HG03025 (cell line): Measurements from ENCODE around the gene VPS26B.
"Not testable (repeated sequence)": the region's sequence is repeated elsewhere in the genome, so short reads cannot be mapped to it uniquely, and the experiment has no call there.

ENCODE experiments used
- ATAC-seq: cut with Tn5 transposase; IDR thresholded peaks from one replicate; pipeline ENCODE4 v1.9.1; 2021; ENCODE audit warnings: mild to moderate bottlenecking, moderate library complexity; ENCODE audit not compliant: unreplicated experiment, low FRiP score

The VPS26B gene

DNA sequence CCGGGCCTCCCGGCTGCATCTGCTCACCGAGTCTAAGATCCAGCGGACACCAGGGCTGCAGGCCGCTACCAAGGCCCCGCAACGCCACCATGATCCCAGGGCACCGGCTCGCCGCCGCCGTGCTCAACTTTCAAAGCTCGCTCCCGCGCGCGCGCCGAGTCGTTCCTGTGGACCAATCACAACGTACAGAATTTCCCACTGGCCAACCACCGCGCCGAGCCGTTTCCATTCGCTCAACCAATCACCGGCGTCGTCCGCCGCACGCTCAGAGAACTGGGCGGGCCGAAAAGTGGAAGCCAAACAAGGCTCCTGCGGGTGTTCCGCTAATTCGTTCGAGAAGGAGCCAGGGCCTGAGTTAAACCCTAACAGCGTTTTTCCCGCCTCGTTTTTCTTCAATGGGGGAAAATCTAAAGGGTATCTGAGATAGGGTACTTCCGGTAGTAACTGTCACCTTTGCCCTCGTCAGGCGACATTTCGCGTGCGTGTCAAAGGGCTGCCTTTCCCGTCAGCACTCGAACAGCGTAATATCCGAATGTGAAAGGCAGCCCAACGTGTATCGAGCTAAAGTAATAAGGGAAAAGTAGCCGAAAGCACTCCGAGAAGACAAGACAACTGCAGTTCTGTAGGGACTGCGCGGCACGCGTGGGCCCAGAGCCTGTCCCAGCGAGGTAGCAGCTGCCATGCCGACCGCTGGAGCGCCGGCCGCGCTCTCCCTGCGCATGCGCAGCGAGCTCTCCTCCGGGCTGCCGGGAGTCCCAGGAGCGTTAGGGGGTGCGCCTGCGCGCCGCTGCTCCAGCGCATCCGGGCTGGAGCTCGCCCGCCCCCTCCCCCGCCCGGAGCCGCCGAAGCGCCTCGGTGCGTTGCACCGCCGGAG, at the start of gene VPS26B, which contains the start of gene NCAPD3:
TSS of gene VPS26B (plus strand) at position 836 of the 874 bp plus-strand sequence. CDS start 452 bp downstream, outside the sequence.
TSS of gene NCAPD3 (minus strand) at position 132 of the 874 bp plus-strand sequence. CDS start at position 91, 41 bp downstream.
- ATAC-seq = peak; percentile 78

DNA sequence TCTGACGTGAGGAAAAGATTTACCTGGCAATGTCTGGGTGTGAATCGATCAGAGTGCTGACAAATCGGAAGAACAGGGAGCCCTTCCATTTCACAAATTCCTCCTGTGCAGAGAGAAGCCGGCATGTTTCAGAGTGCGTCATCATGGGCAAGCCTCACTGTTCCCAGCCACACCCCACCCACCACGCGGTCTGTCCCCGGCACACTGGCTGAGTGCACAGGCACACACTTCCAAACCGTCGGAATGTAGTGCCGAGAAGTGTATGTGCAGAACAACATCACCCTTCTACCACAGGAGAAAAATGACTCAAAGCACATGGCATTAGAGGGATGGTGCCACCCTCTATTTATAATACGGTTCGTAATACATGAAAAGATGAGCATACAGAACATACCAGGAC, 48.2 kb upstream of the VPS26B start:
- ATAC-seq = no peak

DNA sequence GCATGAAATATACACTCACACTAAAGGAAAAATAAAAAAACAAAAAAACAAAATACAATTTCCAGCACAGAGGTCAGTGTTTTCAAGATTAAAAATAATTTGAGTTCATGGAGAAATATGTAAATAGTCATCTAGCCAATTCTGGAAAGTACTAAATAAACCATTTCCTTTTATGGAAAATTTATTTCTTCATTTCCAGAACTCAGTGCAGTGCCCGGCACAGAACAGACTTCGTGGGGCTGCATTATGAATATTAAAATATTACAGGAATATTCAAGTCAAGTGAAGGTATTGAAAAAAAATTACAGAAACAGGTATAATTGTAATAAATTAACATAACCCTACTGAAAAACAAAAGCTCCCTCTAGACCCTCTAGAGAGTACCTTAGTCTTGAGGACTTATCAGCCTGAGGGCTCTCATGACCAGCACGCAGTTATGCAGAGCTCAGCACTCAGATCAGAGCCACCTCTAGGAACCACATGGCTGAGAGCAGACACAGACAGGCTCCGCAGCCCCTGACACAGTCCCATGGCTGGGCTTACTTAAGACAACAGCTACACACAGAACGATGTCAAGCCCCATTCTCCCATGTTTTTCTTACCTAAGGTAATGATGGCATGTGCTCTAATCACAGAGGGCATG, 46.3 kb upstream of the VPS26B start:
- ATAC-seq = no peak

DNA sequence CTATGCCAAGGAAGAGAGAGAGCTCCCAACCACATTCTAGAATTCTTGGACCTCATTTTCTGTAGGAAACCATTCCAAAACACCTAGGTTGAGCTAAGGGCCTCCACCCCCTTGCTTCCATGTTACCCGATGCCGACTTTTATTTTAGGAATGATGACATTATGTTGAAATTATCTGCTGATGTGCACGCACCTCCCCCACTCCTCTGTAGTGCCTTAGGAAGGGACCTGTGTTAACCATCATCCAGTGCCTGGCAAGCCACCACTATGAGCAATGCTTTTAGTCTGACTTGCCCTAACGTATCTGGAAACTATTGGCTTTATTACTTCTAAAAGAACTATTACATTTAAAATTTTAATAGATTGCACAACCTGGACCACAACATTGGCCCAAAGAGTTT, 42.8 kb upstream of the VPS26B start:
- no peak for ATAC-seq

DNA sequence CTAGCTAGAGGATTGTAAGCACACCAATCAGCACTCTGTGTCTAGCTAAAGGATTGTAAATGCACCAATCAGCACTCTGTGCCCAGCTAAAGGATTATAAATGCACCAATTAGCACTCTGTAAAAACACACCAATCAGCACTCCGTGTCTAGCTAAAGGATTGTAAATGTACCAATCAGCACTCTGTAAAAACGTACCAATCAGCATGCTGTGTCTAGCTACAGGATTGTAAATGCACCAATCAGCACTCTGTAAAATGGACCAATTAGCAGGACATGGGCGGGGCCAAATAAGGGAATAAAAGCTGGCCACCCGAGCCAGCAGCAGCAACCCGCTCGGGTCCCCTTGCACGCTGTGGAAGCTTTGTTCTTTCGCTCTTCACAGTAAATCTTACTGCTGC, 36.4 kb upstream of the VPS26B start:
- ATAC-seq = not testable (repeated sequence)

DNA sequence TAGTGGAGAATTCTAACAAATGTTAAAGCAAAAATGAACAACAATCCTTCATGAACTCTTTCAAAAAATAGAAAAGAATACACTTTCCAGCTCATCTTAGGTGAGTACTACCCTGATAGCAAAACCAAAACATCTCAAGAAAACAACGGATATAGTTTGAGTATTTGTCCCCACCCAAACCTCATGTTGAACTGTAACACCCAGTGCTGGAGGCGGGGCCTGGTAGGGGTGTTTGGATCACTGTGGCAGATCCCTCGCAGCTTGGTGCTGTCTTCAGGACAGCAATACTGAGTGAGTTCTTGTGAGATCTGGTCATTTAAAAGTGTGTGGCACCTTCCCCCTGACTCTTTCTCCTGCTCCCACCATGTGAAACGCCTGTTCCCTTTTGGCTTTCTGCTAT, 27.7 kb upstream of the VPS26B start:
- ATAC-seq = no peak

DNA sequence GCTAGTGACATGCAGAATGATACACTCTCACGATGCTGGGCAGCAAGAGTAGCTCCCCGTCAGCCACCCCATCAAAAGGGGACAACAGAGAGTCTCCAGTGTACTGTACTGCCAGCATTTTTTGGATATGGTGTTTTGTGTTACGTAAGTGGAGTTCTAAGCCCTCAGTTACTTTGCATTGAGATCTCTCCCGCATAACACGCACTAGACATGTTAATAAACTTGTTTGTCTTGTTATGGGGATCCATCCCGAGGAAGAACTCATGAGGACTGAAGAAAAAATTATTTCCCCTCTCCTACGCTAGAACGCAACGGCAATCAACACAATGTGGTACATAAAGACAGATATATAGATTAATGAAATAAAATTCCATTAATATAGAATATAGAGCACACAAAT, 24.9 kb upstream of the VPS26B start:
- no peak for ATAC-seq

DNA sequence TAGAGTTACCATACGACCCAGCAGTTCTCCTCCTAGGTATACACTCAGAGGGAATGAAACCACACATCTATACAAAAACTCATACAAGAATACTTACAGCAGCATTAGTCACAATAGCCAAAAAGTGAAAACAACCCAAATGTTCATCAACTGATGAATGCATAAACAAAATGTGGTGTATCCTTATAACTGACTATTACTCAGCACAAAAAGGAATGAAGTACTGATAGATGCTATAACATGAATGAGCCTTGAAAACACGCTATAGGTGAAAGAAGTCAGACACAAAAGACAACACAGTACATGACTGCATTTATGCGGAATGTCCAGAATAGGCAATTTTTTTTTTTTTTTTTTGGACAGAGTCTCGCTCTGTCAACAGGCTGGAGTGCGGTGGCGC, 23.8 kb upstream of the VPS26B start:
- ATAC-seq = no peak

DNA sequence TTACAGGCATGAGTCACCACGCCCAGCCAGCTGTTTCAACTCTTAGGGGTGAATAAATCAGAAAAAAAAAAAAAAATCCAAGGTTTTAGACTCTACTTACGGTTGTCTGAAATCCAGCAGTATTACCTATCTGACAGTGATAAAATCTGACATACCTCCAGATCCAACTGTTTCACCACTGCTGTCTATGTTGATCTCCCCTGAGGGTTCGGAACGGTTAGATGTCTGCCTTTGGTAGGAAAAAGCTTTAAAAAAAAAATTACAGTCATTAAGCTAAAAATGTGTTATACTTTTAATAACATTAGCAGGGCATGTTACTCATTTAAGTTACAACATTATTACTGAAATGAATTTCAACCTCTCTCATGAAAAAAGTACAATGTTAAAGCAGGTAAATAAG, 21.8 kb upstream of the VPS26B start:
- no peak for ATAC-seq

DNA sequence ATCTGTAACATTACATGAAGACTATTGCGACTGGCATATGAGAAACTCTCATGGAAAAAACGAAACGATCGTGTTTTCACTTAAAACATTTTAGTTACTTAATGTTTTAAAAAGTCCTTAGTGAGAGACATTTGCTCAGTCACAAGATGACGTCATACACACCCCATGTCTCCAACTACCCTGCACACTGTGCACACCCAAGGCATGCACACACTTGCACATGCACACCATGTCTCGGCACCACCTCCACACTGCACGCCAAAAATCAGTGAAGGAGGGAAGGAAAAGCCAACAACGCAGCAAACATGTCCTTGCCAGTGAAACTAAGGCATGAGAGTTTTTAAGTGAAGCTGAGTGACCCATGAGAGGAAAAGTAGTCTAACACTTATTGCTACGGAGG, 18.7 kb upstream of the VPS26B start:
- no peak for ATAC-seq

DNA sequence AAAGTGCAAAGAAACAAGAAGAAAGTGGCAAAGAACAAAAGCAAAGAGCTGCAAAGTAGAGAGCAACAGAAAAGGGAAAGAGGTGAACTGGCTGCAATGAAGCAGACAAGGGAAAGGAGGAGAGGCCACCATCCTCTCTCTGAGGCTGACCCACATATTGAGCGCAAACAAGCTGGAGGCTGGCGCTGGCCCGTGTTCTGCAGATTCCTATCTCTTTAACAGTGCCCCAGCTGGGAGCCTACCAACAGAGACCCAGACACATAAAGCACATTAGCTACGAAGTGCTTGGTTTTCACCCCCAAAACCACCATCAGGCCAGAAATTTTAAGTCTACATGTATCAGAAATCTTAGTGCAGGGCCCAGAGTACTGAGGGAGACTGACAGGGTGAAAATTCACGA, 18.3 kb upstream of the VPS26B start:
- ATAC-seq = no peak

DNA sequence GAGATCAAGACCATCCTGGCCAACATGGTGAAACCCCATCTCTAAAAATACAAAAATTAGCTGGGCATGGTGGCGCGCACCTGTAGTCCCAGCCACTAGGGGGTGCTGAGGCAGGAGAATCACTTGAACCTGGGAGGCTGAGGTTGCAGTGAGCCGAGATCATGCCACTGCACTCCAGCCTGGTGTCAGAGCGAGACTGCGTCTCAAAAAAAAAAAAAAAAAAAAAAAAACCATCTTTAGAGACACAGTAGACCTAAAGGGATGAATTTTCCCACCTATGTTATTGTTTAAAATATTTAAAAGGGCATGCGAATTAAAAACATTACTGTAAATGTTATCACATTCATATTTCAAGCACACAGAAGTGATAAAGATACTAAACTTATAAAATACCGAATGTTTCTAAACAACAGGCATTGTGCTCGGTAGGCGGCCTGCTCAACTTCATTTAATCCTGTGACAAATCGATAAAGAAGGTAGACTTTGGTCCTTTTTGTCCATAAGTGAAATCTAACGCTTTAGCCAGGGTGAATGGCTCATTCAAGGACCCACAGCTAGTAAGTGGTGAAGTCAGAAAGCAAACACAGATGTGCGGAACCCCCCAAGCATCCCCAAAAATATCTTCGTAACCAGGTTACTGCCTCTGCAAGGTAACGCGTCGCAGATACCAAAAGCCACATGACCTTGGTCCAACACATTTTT, 16.8 kb upstream of the VPS26B start:
- no peak for ATAC-seq

DNA sequence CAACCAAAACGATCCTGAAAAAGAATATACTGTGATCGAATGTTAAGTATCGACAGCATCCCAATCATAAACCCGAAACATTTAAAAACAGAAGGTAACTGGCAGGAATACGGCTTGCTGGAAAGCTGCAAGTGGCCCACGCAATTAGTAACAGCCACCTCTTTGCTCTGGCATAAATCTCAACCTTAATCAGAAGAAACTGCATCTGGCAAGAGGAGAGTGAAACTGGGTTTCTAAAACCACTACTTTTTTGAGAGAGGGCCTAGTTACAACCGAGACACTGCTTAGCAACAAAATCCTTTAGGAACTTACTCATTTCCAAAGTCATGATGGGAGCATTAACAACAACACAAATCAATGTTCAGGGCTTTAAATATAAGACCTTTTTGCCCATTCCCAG, 8.6 kb upstream of the VPS26B start:
- no peak for ATAC-seq

DNA sequence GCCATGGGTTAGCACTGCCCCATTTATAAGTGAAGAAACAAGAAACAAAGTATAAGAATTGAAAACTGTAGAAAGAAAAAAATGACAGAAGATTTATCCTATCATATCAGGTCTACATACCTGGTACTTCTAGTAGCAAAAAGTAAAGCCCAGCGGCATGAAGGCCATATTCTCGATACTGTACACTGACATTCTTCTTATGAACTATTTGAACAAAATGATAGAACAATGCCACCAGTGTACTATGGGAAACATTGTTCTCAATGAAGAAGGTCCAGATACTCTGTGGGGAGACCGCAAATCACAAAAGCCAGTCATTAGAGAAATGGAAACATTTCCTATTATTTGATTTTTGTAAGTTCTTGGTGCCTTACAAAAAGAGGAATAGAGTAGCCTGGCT, 7.7 kb upstream of the VPS26B start:
- no peak for ATAC-seq

DNA sequence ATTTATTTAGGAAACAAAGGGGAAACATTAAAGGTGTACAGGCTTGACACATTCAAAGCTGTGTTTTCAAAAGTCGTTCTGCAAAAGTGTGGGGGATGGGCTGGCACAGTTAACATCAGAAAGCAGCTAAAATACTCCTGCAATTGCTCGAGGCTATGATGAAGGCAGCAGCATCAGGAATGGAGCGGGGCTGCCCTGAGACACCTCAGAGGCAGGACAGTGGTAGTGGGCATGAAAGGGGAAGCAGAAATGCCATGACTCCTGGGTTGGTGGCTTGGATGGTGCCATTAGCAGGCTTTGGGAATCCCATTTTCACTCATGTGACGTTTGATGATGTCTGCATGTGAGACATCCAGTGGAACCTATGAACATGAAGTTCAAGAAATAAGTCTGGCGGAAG, 1.4 kb upstream of the VPS26B start:
- ATAC-seq = no peak

DNA sequence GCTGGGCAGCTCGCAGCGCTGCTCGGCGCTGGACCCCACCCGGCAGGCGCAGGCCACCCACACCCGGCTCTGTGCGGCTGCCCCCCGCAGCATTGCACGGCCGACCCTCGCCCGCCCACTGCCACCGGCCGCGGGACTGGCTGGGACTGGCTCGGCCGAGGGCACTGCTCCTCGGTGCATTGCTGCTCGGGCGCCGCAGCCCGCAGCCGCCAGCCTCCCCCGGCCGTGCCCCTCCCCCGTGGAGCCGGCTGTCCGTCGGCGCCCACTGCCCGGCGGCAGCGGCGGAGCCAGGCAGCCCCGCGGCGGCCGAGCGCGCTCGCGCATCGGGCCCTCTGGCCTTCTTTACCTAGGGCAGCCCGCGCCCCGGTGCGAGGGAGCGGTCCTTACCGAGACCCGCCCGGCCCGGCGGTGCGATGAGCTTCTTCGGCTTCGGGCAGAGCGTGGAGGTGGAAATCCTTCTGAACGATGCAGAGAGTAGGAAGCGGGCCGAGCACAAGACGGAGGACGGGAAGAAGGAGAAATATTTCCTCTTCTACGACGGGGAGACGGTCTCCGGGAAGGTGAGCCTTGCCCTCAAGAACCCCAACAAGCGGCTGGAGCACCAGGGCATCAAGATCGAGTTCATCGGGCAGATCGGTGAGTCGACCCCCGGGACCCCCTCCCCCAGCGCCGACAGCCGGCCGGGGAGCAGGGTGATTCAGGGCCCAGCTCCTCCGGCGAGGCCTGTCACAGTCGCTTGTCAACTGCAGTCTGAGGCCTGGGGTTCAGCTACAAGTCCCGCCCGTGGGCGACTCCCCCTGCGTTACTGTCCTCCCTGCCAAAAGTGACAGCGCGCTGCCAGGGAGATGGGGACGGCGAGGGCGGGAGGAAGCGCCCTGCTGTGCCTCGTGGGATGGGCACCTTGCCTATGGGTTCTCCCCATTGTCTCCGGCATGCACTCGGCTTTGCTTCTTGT, 516 bp downstream of the VPS26B start:
- ATAC-seq = peak; percentile 30

DNA sequence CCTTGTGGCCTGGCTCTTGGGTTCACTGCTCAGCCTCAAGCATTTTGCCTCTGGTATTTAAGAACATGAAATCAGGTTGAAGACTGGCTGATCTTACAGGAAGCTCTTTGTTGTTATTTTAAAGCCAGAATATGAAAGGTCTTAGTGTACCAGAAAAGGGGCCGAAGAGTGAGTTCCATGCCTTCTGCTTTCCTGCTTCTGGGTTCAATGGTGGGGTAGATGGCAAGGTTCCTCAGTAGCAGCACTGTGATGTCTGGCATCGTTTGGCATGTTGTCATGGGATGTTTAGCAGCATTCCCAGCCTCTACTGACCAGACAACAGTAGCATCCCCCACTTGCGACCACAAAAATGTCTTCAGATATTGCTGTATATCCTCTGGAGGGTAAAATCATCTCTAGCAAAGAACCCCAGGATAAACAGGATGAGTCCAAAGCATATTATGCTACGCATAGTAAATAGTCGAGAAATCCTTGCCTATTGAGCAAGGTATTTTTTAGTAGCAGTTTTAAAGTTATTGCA, 2.4 kb downstream of the VPS26B start:
- ATAC-seq = no peak

DNA sequence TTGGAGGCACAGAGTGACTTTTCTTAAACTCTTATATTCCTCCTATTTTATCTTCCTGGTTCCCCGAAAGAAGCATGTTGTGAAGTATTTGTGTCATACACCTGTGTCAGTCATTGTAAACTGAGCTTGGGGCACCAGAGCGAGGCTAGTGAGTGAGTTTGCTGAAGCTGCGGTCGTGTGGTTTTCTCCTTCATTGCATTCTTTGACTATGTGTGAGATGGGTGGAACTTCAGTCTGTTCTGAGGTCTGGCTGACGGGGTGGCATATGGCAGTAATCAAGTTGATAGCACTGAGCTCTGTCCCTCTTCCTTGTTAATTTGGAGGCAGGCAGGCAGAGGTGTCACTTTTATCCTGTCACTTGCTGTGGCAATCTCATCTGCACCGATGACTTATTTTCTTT, 4.2 kb downstream of the VPS26B start:
- ATAC-seq = peak; percentile 44

DNA sequence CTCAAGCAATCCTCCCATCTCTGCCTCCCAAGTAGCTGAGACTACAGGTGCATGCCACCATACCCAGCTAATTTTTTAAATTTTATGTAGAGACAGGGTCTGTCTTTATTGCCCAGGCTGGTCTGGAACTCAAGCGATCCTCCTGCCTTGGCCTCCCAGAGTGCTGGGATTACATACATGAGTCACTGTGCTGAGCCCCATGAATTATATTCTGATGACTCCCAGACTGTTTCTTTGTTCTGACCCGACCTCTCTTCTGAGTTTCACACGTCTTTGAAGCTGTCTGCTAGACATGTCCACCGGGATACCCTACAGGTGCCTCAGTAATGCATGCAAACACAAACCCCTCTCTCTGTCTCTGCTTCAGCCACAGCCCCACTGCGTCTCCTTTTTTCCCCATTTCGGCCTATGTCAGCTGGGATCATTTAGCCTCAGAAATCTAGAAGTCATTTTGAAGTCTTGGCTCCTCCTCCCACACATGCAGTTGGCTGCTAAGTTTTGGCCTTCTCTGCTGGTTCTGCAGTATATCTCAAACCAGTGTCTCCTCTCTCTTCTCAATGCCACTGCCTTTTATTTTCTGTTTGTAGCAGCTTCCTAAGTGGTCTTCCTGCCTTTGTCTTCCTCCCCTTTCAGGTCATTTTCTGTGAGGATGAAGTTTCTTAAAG, 4.8 kb downstream of the VPS26B start:
- no peak for ATAC-seq
